ENCODE results near the gene CCDC27. TPM values are rescaled to one million over a fixed set of nuclear protein-coding genes. Genes with fewer than 3 reads are reported as not detected.

The CCDC27 gene
- total and polyA plus RNA-seq, 2 of the 13 experiments (the other 11 are each of a cell fraction or from before 2014, with no cell fraction given), result not detected

GRCh38 chr1:3711381-3711779 lies 40.9 kb upstream of the CCDC27 start (continued):
- TF ChIP-seq, protein P1, sequence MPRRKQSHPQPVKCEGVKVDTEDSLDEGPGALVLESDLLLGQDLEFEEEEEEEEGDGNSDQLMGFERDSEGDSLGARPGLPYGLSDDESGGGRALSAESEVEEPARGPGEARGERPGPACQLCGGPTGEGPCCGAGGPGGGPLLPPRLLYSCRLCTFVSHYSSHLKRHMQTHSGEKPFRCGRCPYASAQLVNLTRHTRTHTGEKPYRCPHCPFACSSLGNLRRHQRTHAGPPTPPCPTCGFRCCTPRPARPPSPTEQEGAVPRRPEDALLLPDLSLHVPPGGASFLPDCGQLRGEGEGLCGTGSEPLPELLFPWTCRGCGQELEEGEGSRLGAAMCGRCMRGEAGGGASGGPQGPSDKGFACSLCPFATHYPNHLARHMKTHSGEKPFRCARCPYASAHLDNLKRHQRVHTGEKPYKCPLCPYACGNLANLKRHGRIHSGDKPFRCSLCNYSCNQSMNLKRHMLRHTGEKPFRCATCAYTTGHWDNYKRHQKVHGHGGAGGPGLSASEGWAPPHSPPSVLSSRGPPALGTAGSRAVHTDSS (CRISPR knock-in tag; conservative IDR thresholded peaks at IDR 0.05), result no peak

DNA sequence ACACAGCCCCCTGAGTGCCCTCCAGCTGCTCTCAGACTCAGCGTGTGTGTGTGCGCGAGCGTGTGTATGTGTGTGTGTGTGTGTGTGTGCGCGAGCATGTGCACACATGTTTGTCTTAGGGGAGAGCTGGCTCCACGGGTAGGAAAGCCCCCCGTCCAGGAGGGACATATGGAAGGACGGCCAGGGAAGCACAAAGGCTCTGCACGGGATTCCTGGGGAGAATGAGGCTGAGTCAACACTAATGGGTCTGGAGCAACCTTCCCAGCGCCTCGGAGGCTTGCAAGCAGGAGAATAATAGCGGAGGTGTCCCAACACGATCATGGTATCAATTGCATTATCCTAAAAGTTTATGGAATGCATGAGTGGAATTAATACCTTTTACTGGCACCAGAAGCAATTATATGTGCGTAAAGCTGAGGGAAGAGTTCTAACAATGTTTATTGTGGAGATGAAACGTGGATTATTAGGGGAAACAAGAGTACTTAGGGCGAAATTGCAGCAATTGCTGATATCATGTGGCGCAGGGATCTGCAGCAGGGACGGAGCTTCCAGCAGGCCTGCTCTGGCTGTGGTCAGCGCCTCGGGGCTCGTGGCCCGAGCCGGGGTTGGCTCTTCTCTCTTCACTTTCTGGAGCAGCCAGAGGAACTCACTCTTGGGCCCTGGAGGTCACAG lies 40.3 kb upstream of the CCDC27 start:
- no peaks in the 10 kb centered on the region; a peak in 2 of 5 replicates for H3K27me3 ChIP-seq (ENCODE audit: control insufficient read depth in 1 of 2, insufficient read depth in 2 of 2, low read length in 2 of 2)
- no peak overlapping the region for H3K4me3 ChIP-seq (replicated peaks in 1 of 3; ENCODE audit: insufficient read depth in 1 of 3, low read depth in 2 of 3, low read length in 3 of 3)
- in situ Hi-C loops (cut with HindIII; ENCODE audit: extremely low pct_ligation_motif_present, low pct_unique_long_range_greater_than_20kb) (no loop called here), intact Hi-C loops (cut with micrococcal nuclease; ENCODE audit: unreplicated experiment) (no loop called here)
- 80% methylated on average over 15 of the region's 24 CpGs for WGBS (ENCODE audit: low lambda C conversion rate)
- H3K9ac ChIP-seq (ENCODE audit: insufficient read depth, low read depth, low read length), result no peak overlapping the region
- H3K27ac ChIP-seq (ENCODE audit: extremely low read length, insufficient read depth, low read length), result no peak overlapping the region
- 0 out of 2 replicates have a peak, but pooled peaks cover 2% of the 10 kb centered on the region for H4K20me1 ChIP-seq (ENCODE audit: insufficient read depth, low read length)
- no peak for FAIRE-seq
- peaks cover under 1% of the 10 kb centered on the region; the same call in 1 of the 2 replicates for H3K4me1 ChIP-seq (ENCODE audit: insufficient read depth, low read length)
- ATAC-seq, result no peak
- DNase-seq (ENCODE audit: low spot score), result no peak
- H3K36me3 ChIP-seq (replicated peaks in 1 of 2; ENCODE audit: control insufficient read depth in 1 of 2, insufficient read depth in 2 of 2, low read length in 2 of 2), result no peaks in the 10 kb centered on the region
- H2AFZ ChIP-seq (ENCODE audit: low read length), result no peak overlapping the region
- BruUV-seq (replicated peaks), result no TSS peak
- ChIA-PET POLR2A (no interaction called here), CTCF (ENCODE audit: low intra/inter-chr PET ratio, low total read pairs) (no interaction called here)
- H3K79me2 ChIP-seq (ENCODE audit: insufficient read depth, low read length), result no peaks in the 10 kb centered on the region
- H3K4me2 ChIP-seq (ENCODE audit: low read depth, low read length), result no peak overlapping the region
- TF ChIP-seq FOXA1 (IDR thresholded peaks at IDR 0.05) (no peak), FOXA1 (CRISPR knock-in tag; IDR thresholded peaks at IDR 0.05) (no peak), AGO2 (optimal IDR thresholded peaks at IDR 0.05; ENCODE audit: low read depth, low read length) (no peak), ISL2 (CRISPR knock-in tag; IDR thresholded peaks at IDR 0.05) (no peak), TRIM22 (IDR thresholded peaks at IDR 0.05) (no peak), TAF1 (CRISPR knock-in tag; IDR thresholded peaks at IDR 0.05) (no peak)
- TF ChIP-seq, protein P2, sequence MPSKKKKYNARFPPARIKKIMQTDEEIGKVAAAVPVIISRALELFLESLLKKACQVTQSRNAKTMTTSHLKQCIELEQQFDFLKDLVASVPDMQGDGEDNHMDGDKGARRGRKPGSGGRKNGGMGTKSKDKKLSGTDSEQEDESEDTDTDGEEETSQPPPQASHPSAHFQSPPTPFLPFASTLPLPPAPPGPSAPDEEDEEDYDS (CRISPR knock-in tag; IDR thresholded peaks at IDR 0.05), result no peak
- no peaks in the 10 kb centered on the region for H3K9me3 ChIP-seq (ENCODE audit: low read length)
